Esophagus squamous epithelium (tissue), 5 donors: ENCODE data around the gene CPSF7. TPM values are rescaled to one million over a fixed set of nuclear protein-coding genes. Genes with fewer than 3 reads are reported as not detected.
"Not testable (repeated sequence)": the region's sequence is repeated elsewhere in the genome, so short reads cannot be mapped to it uniquely, and the experiment has no call there.

Experiments
- DNase-seq: peaks from one replicate; lab custom pipeline; 2025; lab: John Stamatoyannopoulos, UW
- H3K27ac ChIP-seq, 4 donors: fragments of 200-600 bp; sonication (generic); one replicate each; pipeline ENCODE4 v1.5.1; 2016 to 2019; ENCODE audit warnings: mild to moderate bottlenecking in 1 of 4
- H3K27me3 ChIP-seq, 4 donors: fragments of 200-600 bp; sonication (generic); 1 replicate in 3 of 4; 2 replicates in 1 of 4; pipeline versions ENCODE4 v1.5.1 to v1.6.0; 2017 to 2021; ENCODE audit warnings: antibody characterized with exemption in 1 of 4
- H3K36me3 ChIP-seq, 3 donors: fragments of 200-600 bp; sonication (generic); one replicate each; pipeline ENCODE4 v1.5.1; 2016 to 2019
- H3K4me1 ChIP-seq, 3 donors: fragments of 200-600 bp; sonication (generic); one replicate each; pipeline ENCODE4 v1.5.1; 2017 to 2019
- H3K4me3 ChIP-seq, 4 donors: fragments of 200-600 bp; sonication (generic); 1 replicate in 3 of 4; 2 replicates in 1 of 4; pipeline ENCODE4 v1.5.1; 2016 to 2019; ENCODE audit warnings: mild to moderate bottlenecking in 2 of 4, moderate library complexity in 1 of 4
- H3K9me3 ChIP-seq, 3 donors: fragments of 200-600 bp; sonication (generic); one replicate each; pipeline ENCODE4 v1.5.1; 2016 to 2019
- CTCF ChIP-seq, 6 experiments: fragments of 450-650 bp in 4 of 6; fragments of 200-600 bp in 2 of 6; sonication (generic) in 2 of 6; IDR thresholded peaks; one replicate each; pipeline ENCODE4 v1.5.1; 2016 to 2019; ENCODE audit warnings: antibody characterized with exemption in 6 of 6, mild to moderate bottlenecking in 4 of 6, moderate library complexity in 4 of 6
- POLR2A ChIP-seq, 4 donors: fragments of 450-650 bp; IDR thresholded peaks; one replicate each; pipeline ENCODE4 v1.6.1; 2017; ENCODE audit warnings: antibody characterized with exemption in 4 of 4, mild to moderate bottlenecking in 4 of 4, moderate library complexity in 3 of 4
- WGBS, 2 donors: methylation state at CpG; one replicate each; pipeline ENCODE4 v1.1.5; 2018; 5-methylcytosine and 5-hydroxymethylcytosine counted together
- intact Hi-C: fragments of 100-400 bp; cut with DNase I; formaldehyde crosslinking; loops from one replicate; pipeline ENCODE4 v1.15.0; 2022
- total RNA-seq, 4 donors: library from RNA; depleted of rRNA; stranded (reverse); fragments of >200 nt; gene quantifications; one replicate each; pipeline ENCODE4 v1.1.0, GENCODE V29; 2016
- donor health status: DM: yes; HTN: yes; CAD: no.

CPSF7 gene
- total RNA-seq, 4 donors from 2014 or later = 24.4 to 44.1 (median 34.3) TPM

- DNase-seq = no peak
- TF ChIP-seq CTCF (IDR thresholded peaks at IDR 0.05) = peak in 2 of 6 experiments; percentile 12 to 31
- TF ChIP-seq POLR2A (IDR thresholded peaks at IDR 0.05) = no peak
- Histone ChIP-seq H3K27ac (no peak overlapping the region), H3K4me1 (peaks cover 0 to 41% (median 3%) of the 10 kb centered on the region in 3 donors), H3K36me3 (no peaks in the 10 kb centered on the region), H3K27me3 (no peaks in the 10 kb centered on the region), H3K4me3 (no peak overlapping the region), H3K9me3 (no peaks in the 10 kb centered on the region)
- WGBS, 2 donors = 65 to 81% methylated on average over 11 to 12 of the region's 15 CpGs
- intact Hi-C loops = loop anchor here (5.0 to 10.0 kb wide), 2 partner anchors 47 to 130 kb away; no protein-coding TSS in a partner anchor
Measured at GRCh38 chr11:61384271-61385242, 45.2 kb downstream of the CPSF7 start.

DNA sequence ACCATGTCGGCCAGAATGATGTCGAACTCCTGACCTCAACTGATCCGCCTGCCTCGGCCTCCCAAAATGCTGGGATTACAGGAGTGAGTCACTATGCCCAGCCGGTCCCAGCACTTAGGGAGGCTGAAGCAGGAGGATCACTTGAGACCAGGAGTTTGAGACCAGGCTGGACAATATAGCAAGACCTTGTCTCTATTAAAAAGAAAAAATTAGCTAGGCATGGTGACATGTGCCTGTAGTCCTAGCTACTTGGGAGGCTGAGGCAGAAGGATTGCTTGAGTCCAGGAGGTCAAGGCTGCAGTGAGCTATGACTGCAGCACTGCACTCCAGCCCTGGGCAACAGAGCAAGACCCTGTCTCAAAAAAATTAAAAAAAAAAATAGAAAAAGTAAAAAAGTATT is 45.9 kb downstream of the CPSF7 start:
- not testable (repeated sequence) for H3K27ac ChIP-seq, DNase-seq, H3K9me3 ChIP-seq, H3K36me3 ChIP-seq, H3K27me3 ChIP-seq, H3K4me3 ChIP-seq
- H3K4me1 ChIP-seq = peaks cover 6 to 48% (median 10%) of the 10 kb centered on the region in 3 donors
- intact Hi-C loops = loop anchor here (5.0 to 10.0 kb wide), 2 partner anchors 47 to 129 kb away; no protein-coding TSS in a partner anchor
- 82 to 86% methylated on average over 3 to 5 of the region's 5 CpGs for WGBS, 2 donors

GRCh38 chr11:61380884-61381283 is 48.9 kb downstream of the CPSF7 start:
- no peaks in the 10 kb centered on the region for H3K9me3 ChIP-seq
- TF ChIP-seq POLR2A (IDR thresholded peaks at IDR 0.05) (no peak), CTCF (IDR thresholded peaks at IDR 0.05) (no peak)
- 92 to 93% methylated on average over 9 of the region's 9 CpGs for WGBS, 2 donors
- peaks cover 10 to 76% (median 18%) of the 10 kb centered on the region in 3 donors for H3K4me1 ChIP-seq
- peaks cover 0 to 2% (median 0%) of the 10 kb centered on the region in 3 donors for H3K36me3 ChIP-seq
- no peak for DNase-seq
- H3K27me3 ChIP-seq = no peaks in the 10 kb centered on the region
- no peak overlapping the region for H3K27ac ChIP-seq
- no peak overlapping the region for H3K4me3 ChIP-seq
- intact Hi-C loops = loop anchor here (5.0 to 10.0 kb wide), 2 partner anchors 44 to 126 kb away; no protein-coding TSS in a partner anchor

DNA sequence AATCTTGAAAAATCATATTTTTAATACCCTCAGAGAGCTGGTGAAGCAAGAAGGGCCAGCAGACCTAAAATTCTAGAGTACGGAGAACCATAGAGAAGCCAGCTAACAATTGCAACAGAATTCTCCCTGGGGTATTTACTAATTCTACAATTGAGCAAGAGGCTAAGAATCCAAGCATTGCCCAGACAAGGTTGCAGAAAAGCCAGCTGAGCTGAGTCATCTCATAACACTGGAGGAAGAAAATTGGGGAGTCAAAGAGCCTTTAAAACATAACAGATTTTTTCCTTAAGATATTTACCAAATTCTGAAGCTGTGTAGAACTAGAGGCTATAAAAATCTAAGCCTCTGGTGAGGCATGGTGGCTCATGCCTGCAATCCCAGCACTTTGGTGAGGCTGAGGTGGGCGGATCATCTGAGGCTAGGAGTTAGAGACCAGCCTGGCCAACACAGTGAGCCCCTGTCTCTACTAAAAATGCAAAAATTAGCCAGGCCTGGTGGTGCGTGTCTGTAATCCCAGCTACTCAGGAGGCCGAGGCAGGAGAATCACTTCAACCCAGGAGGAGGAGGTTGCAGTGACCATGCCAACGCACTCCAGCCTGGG is 51.0 kb downstream of the CPSF7 start:
- intact Hi-C loops = no loop called here
- TF ChIP-seq CTCF (IDR thresholded peaks at IDR 0.05) (no peak), POLR2A (IDR thresholded peaks at IDR 0.05) (no peak)
- no peaks in the 10 kb centered on the region for H3K27me3 ChIP-seq
- peaks cover 0 to 8% (median 0%) of the 10 kb centered on the region in 3 donors for H3K36me3 ChIP-seq
- H3K27ac ChIP-seq = peak overlapping the region; percentile 37 to 81 (median 68)
- H3K4me3 ChIP-seq = no peak overlapping the region
- H3K4me1 ChIP-seq = peaks cover 10 to 62% (median 18%) of the 10 kb centered on the region in 3 donors
- no peak for DNase-seq
- H3K9me3 ChIP-seq = no peaks in the 10 kb centered on the region
- WGBS, 2 donors = 37 to 46% methylated on average over 4 of the region's 5 CpGs

- H3K27me3 ChIP-seq = no peaks in the 10 kb centered on the region
- peak overlapping the region in 1 of 4 donors; percentile 81 for H3K27ac ChIP-seq
- no peak for DNase-seq
- H3K4me1 ChIP-seq = peaks cover 10 to 54% (median 18%) of the 10 kb centered on the region in 3 donors
- H3K36me3 ChIP-seq = peaks cover 0 to 8% (median 0%) of the 10 kb centered on the region in 3 donors
- H3K9me3 ChIP-seq = no peaks in the 10 kb centered on the region
- intact Hi-C loops = no loop called here
- 57 to 65% methylated on average over 6 of the region's 6 CpGs for WGBS, 2 donors
- no peak overlapping the region for H3K4me3 ChIP-seq
- TF ChIP-seq CTCF (IDR thresholded peaks at IDR 0.05) (no peak), POLR2A (IDR thresholded peaks at IDR 0.05) (no peak)
Measured at GRCh38 chr11:61377461-61378160, 52.2 kb downstream of the CPSF7 start.
